NCI-H345 treated with DMSO at 0.1 percent for 48 hours (cell line): ENCODE results near the gene CASK.

Source experiments
- DNase-seq: peaks from one replicate; lab custom pipeline; 2025; ENCODE audit not compliant: unreplicated experiment; lab: John Stamatoyannopoulos, UW

Gene CASK

GRCh38 chrX:41913476-41913875 lies 9.9 kb downstream of the CASK start:
- no peak for DNase-seq

GRCh38 chrX:41912923-41913322 lies 10.4 kb downstream of the CASK start:
- no peak for DNase-seq

GRCh38 chrX:41909068-41909467 lies 14.3 kb downstream of the CASK start:
- no peak for DNase-seq

GRCh38 chrX:41906515-41907187 lies 16.7 kb downstream of the CASK start:
- DNase-seq, result no peak

- no peak for DNase-seq
Measured at GRCh38 chrX:41903544-41903943, 19.8 kb downstream of the CASK start.

GRCh38 chrX:41900321-41900720 lies 23.0 kb downstream of the CASK start:
- no peak for DNase-seq

- no peak for DNase-seq
Measured at GRCh38 chrX:41895826-41896225, 27.5 kb downstream of the CASK start.

- no peak for DNase-seq
Measured at GRCh38 chrX:41890026-41890423, 33.3 kb downstream of the CASK start.

- DNase-seq, result no peak
Measured at GRCh38 chrX:41889317-41890025, 33.9 kb downstream of the CASK start.

- DNase-seq, result no peak
Measured at GRCh38 chrX:41887691-41888090, 35.7 kb downstream of the CASK start.

GRCh38 chrX:41885724-41886123 lies 37.6 kb downstream of the CASK start:
- no peak for DNase-seq

- no peak for DNase-seq
Measured at GRCh38 chrX:41881166-41881565, 42.2 kb downstream of the CASK start.

GRCh38 chrX:41877167-41877566 lies 46.2 kb downstream of the CASK start:
- no peak for DNase-seq

- no peak for DNase-seq
Measured at GRCh38 chrX:41875142-41875541, 48.2 kb downstream of the CASK start.

GRCh38 chrX:41870719-41871151 lies 52.6 kb downstream of the CASK start:
- no peak for DNase-seq

- DNase-seq, result no peak
Measured at GRCh38 chrX:41868392-41868977, 54.9 kb downstream of the CASK start.

- DNase-seq, result no peak
Measured at GRCh38 chrX:41863343-41864203, 59.8 kb downstream of the CASK start.

- no peak for DNase-seq
Measured at GRCh38 chrX:41862562-41863184, 60.7 kb downstream of the CASK start.

GRCh38 chrX:41858161-41858775 lies 65.1 kb downstream of the CASK start:
- no peak for DNase-seq

- DNase-seq, result no peak
Measured at GRCh38 chrX:41857670-41858069, 65.7 kb downstream of the CASK start.

- no peak for DNase-seq
Measured at GRCh38 chrX:41846714-41847113, 76.6 kb downstream of the CASK start.
